K562 (cell line): ENCODE results near the gene PRXL2A. TPM values are rescaled to one million over a fixed set of nuclear protein-coding genes. Genes with fewer than 3 reads are reported as not detected.

Experiments
- ATAC-seq: fragments of 200-7000 bp; cut with Tn5 transposase; 3 replicates; pipeline ENCODE4 v1.9.1; 2020; ENCODE audit warnings: moderate library complexity
- BruUV-seq: library from RNA; stranded (reverse); fragments of 400-500 nt; replicated peaks from 2 replicates; lab custom pipeline; 2021; lab: Mats Ljungman, UMichigan
- CTCF ChIA-PET: fragments of 300-600 bp; formaldehyde crosslinking; extraction: SDS; loops from one replicate; lab custom pipeline; 2021; ENCODE audit warnings: low intra/inter-chr PET ratio; lab: Yijun Ruan, JAX
- POLR2A ChIA-PET: fragments of 300-600, 350-650 bp; sonication (Branson Sonifier 250); formaldehyde crosslinking; extraction: SDS; loops from one replicate; lab custom pipeline; 2021; ENCODE audit warnings: antibody characterized with exemption, inconsistent platforms; lab: Yijun Ruan, JAX
- DNase-seq, 4 experiments: peaks; one replicate each; pipeline versions ENCODE4 v3.0.0 to v3.0.0-alpha.2; 2011 to 2018; ENCODE audit warnings: low spot score in 3 of 4, mixed read lengths in 3 of 4; ENCODE audit errors: extremely low read depth in 1 of 4
- FAIRE-seq: peaks from 2 replicates; lab custom pipeline; 2011; peaks lifted over from hg19 to GRCh38; lab: Jason Lieb, UNC
- H2AFZ ChIP-seq: 2 replicates; pipeline ENCODE4 v1.6.0; 2011; ENCODE audit warnings: low read depth, low read length, control low read depth, inconsistent platforms
- H3K27ac ChIP-seq: fragments of 200-600 bp; 3 replicates; pipeline ENCODE4 v1.8.0; 2011; ENCODE audit warnings: low read depth, mild to moderate bottlenecking, control low read depth, inconsistent platforms, low read length, moderate library complexity, mixed read lengths; ENCODE audit errors: extremely low read depth
- H3K27me3 ChIP-seq, 2 experiments: fragments of 300-600 bp in 1 of 2; 2 replicates in 1 of 2; 3 replicates in 1 of 2; pipeline versions ENCODE4 v1.6.0 to v1.8.0; 2011; ENCODE audit warnings: inconsistent platforms in 2 of 2, low read length in 2 of 2, mild to moderate bottlenecking in 1 of 2, mixed read lengths in 1 of 2, moderate library complexity in 1 of 2; ENCODE audit not compliant: control insufficient read depth in 2 of 2, insufficient read depth in 2 of 2
- H3K36me3 ChIP-seq: fragments of 300-600 bp; 3 replicates; pipeline ENCODE4 v1.8.0; 2011; ENCODE audit warnings: mild to moderate bottlenecking, low read length, inconsistent platforms; ENCODE audit not compliant: control insufficient read depth, insufficient read depth
- H3K4me1 ChIP-seq, 2 experiments: fragments of 200-600 bp in 1 of 2; replicated peaks in 1 of 2; 2 replicates in 1 of 2; 3 replicates in 1 of 2; pipeline versions ENCODE4 v1.5.1 to v1.8.0; 2011; ENCODE audit warnings: inconsistent platforms in 2 of 2, low read length in 2 of 2, mild to moderate bottlenecking in 1 of 2, mixed read lengths in 1 of 2, moderate library complexity in 1 of 2; ENCODE audit not compliant: control insufficient read depth in 2 of 2, insufficient read depth in 2 of 2
- H3K4me2 ChIP-seq: 2 replicates; pipeline ENCODE4 v1.6.1; 2011; ENCODE audit warnings: low read length, control low read depth, inconsistent platforms, mixed read lengths; ENCODE audit not compliant: insufficient read depth
- H3K4me3 ChIP-seq: fragments of 200-600 bp; sonication (generic), shearing (Covaris generic); 2 replicates; pipeline ENCODE4 v1.5.1; 2016; ENCODE audit warnings: control low read depth, inconsistent platforms
- H3K79me2 ChIP-seq: fragments of 200-600 bp; 3 replicates; pipeline ENCODE4 v1.8.0; 2011; ENCODE audit warnings: low read length, inconsistent platforms; ENCODE audit not compliant: control insufficient read depth, insufficient read depth
- H3K9ac ChIP-seq, 2 experiments: 2 replicates each; pipeline versions ENCODE4 v1.6.0 to v1.6.1; 2011; ENCODE audit warnings: low read depth in 2 of 2, low read length in 2 of 2, control low read depth in 1 of 2, inconsistent platforms in 1 of 2, mild to moderate bottlenecking in 1 of 2, mixed read lengths in 1 of 2; ENCODE audit not compliant: insufficient read depth in 1 of 2
- H3K9me1 ChIP-seq: one replicate; pipeline ENCODE4 v1.6.0; 2011; ENCODE audit warnings: inconsistent platforms, mild to moderate bottlenecking, low read length, moderate library complexity; ENCODE audit not compliant: control insufficient read depth, insufficient read depth
- H3K9me3 ChIP-seq: replicated peaks from 2 replicates; pipeline ENCODE4 v1.5.1; 2011; ENCODE audit warnings: low read depth, low read length, inconsistent platforms; ENCODE audit not compliant: control insufficient read depth, insufficient read depth
- H4K20me1 ChIP-seq: replicated peaks from 2 replicates; pipeline ENCODE4 v1.6.1; 2011; ENCODE audit warnings: low read length, inconsistent platforms, mixed read lengths; ENCODE audit not compliant: control insufficient read depth, insufficient read depth
- BRF2 ChIP-seq: IDR thresholded peaks from 3 replicates; pipeline ENCODE4 v1.6.1; 2011; ENCODE audit warnings: borderline replicate concordance, mild to moderate bottlenecking; ENCODE audit not compliant: insufficient read length, insufficient read depth
- HMG20A ChIP-seq: fragments of 450-650 bp; formaldehyde crosslinking; conservative IDR thresholded peaks from 2 replicates; pipeline ENCODE4 v1.4.0; 2020; ENCODE audit warnings: mild to moderate bottlenecking, mixed read lengths
- HOXB6 ChIP-seq: fragments of 250-450 bp; sonication (Bioruptor Pico); IDR thresholded peaks from 2 replicates; pipeline ENCODE4 v1.5.1; 2022; ENCODE audit warnings: mild to moderate bottlenecking, borderline replicate concordance
- IRF2 ChIP-seq: sonication (generic); formaldehyde crosslinking; IDR thresholded peaks from 2 replicates; pipeline ENCODE4 v1.8.1; 2022; ENCODE audit warnings: mild to moderate bottlenecking, missing genetic modification reagents
- KAT2B ChIP-seq: IDR thresholded peaks from one replicate; pipeline ENCODE4 v1.6.1; 2012; ENCODE audit warnings: low read depth, mild to moderate bottlenecking, control low read depth, inconsistent platforms, low read length, moderate library complexity
- MTA1 ChIP-seq: fragments of 450-650 bp; IDR thresholded peaks from 2 replicates; pipeline ENCODE4 v1.6.1; 2017; ENCODE audit warnings: borderline replicate concordance
- NBN ChIP-seq: fragments of 450-650 bp; IDR thresholded peaks from 2 replicates; pipeline ENCODE4 v1.6.1; 2016; ENCODE audit warnings: low read depth, mild to moderate bottlenecking
- RAD51 ChIP-seq: fragments of 450-650 bp; IDR thresholded peaks from 2 replicates; pipeline ENCODE4 v1.7.1; 2016; ENCODE audit warnings: low read depth, mild to moderate bottlenecking, borderline replicate concordance
- TBP ChIP-seq: optimal IDR thresholded peaks from 2 replicates; pipeline ENCODE3; 2011; ENCODE audit warnings: low read depth, low read length, improper control_type of control experiment
- TCFL5 ChIP-seq: fragments of 250-450 bp; sonication (Bioruptor Pico); conservative IDR thresholded peaks from 2 replicates; pipeline ENCODE4 v1.6.1; 2021; ENCODE audit warnings: mild to moderate bottlenecking, moderate library complexity, matching md5 sums
- whole genome bisulfite sequencing: fragments of 100-300 bp; shearing (Covaris generic); methylation state at CpG from one replicate; pipeline ENCODE4 v1.1.6; 2016; ENCODE audit warnings: low coverage, mixed read lengths; ENCODE audit not compliant: insufficient coverage; ENCODE audit errors: missing lambda C conversion rate; 5-methylcytosine and 5-hydroxymethylcytosine counted together
- in situ Hi-C: fragments of 300-500 bp; cut with MboI; formaldehyde crosslinking; loops from 4 replicates; pipeline ENCODE4 v1.15.0; 2018; ENCODE audit warnings: inconsistent platforms, mixed read lengths
- intact Hi-C: fragments of 100-400 bp; cut with micrococcal nuclease; formaldehyde crosslinking; loops from 2 replicates; pipeline ENCODE4 v1.14.2; 2022
- polyA plus RNA-seq, 8 experiments: library from polyadenylated mRNA; depleted of rRNA in 4 of 8; stranded (reverse) in 5 of 8; unstranded in 3 of 8; fragments of >200 nt; fragmentation: Nextera tagmentation in 2 of 8; fragmentation: Illumina TruSeq in 1 of 8; extraction: Ambion mirVana in 2 of 8; extraction: Trizol in 1 of 8; gene quantifications; 2 replicates each; pipeline versions ENCODE4 v1.2.1 to v1.2.3, GENCODE V29; 2011 to 2014; ENCODE audit warnings: inconsistent platforms in 1 of 8, missing spikeins in 1 of 8
- total RNA-seq, 7 experiments: library from RNA; depleted of rRNA in 6 of 7; stranded (reverse); fragments of >200 nt in 6 of 7; fragmentation: Illumina TruSeq in 2 of 7; extraction: Trizol in 2 of 7; gene quantifications; 2 replicates each; pipeline versions ENCODE4 v1.2.1 to v1.2.3, GENCODE V29; 2011 to 2021; ENCODE audit warnings: low replicate concordance in 1 of 7
- TF ChIP-seq, protein P1 (sequence below): fragments of 450-650 bp; IDR thresholded peaks from 2 replicates; pipeline ENCODE4 v1.6.1; 2017; ENCODE audit warnings: antibody characterized with exemption, mild to moderate bottlenecking
- TF ChIP-seq, protein P2 (sequence below), 2 experiments: fragments of 450-650 bp; conservative IDR thresholded peaks; 2 replicates each; pipeline ENCODE4 v1.6.1; 2017; ENCODE audit warnings: mild to moderate bottlenecking in 2 of 2, moderate library complexity in 2 of 2

PRXL2A gene
- total and polyA plus RNA-seq, 9 of the 15 experiments (the other 6 are each of a cell fraction or from before 2014, with no cell fraction given) = 0.14 to 1.2 (median 0.75) TPM

DNA sequence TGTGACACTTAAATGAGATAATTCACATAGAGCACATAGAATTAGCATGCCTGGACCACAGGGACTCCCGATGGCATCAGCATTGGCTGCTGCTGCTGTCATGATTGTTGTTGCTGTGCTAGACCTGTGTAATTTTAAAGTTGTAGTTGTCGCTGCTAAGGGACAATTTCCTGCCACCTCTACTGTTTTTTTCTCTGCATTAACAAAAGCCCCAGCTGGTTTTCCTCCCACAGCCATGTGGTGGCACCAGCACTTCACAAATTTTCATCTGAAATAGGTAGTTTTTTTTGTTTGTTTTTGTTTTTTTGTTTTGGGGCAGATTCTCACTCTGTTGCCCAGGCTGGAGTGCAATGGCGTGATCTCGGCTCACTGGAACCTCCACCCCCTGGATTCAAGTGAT lies 25.4 kb upstream of the PRXL2A start (continued):
- TF ChIP-seq IRF2 (CRISPR knock-in tag) = no peak
- TF ChIP-seq HOXB6 (CRISPR knock-in tag) = no peak
- TF ChIP-seq TBP = no peak
- TF ChIP-seq HMG20A (CRISPR knock-in tag) = no peak
- TF ChIP-seq, protein P1, sequence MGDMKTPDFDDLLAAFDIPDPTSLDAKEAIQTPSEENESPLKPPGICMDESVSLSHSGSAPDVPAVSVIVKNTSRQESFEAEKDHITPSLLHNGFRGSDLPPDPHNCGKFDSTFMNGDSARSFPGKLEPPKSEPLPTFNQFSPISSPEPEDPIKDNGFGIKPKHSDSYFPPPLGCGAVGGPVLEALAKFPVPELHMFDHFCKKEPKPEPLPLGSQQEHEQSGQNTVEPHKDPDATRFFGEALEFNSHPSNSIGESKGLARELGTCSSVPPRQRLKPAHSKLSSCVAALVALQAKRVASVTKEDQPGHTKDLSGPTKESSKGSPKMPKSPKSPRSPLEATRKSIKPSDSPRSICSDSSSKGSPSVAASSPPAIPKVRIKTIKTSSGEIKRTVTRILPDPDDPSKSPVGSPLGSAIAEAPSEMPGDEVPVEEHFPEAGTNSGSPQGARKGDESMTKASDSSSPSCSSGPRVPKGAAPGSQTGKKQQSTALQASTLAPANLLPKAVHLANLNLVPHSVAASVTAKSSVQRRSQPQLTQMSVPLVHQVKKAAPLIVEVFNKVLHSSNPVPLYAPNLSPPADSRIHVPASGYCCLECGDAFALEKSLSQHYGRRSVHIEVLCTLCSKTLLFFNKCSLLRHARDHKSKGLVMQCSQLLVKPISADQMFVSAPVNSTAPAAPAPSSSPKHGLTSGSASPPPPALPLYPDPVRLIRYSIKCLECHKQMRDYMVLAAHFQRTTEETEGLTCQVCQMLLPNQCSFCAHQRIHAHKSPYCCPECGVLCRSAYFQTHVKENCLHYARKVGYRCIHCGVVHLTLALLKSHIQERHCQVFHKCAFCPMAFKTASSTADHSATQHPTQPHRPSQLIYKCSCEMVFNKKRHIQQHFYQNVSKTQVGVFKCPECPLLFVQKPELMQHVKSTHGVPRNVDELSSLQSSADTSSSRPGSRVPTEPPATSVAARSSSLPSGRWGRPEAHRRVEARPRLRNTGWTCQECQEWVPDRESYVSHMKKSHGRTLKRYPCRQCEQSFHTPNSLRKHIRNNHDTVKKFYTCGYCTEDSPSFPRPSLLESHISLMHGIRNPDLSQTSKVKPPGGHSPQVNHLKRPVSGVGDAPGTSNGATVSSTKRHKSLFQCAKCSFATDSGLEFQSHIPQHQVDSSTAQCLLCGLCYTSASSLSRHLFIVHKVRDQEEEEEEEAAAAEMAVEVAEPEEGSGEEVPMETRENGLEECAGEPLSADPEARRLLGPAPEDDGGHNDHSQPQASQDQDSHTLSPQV = no peak
- TF ChIP-seq, all 486 proteins: peak for 14

GRCh38 chr10:80390740-80391139 lies 17.6 kb upstream of the PRXL2A start:
- H3K9ac ChIP-seq = no peak overlapping the region
- H3K4me1 ChIP-seq = no peaks in the 10 kb centered on the region
- in situ Hi-C loops (no loop called here), intact Hi-C loops (no loop called here)
- no peak overlapping the region for H3K4me2 ChIP-seq
- BruUV-seq = no TSS peak
- no peak overlapping the region for H3K27ac ChIP-seq
- ChIA-PET POLR2A (interaction anchor here (1.1 kb wide), 1 partner anchor 35 kb away, joined by 4 read pairs; no protein-coding TSS in a partner anchor), CTCF (no interaction called here)
- H3K9me3 ChIP-seq = no peaks in the 10 kb centered on the region
- no peaks in the 10 kb centered on the region for H3K9me1 ChIP-seq
- ATAC-seq = no peak
- no peak overlapping the region for H3K4me3 ChIP-seq
- WGBS = 1% methylated on average over 8 of the region's 9 CpGs
- no peaks in the 10 kb centered on the region for H4K20me1 ChIP-seq
- H3K27me3 ChIP-seq = peaks cover 22 to 45% of the 10 kb centered on the region in 2 experiments
- no peak for DNase-seq
- H3K79me2 ChIP-seq = no peaks in the 10 kb centered on the region
- H3K36me3 ChIP-seq = no peaks in the 10 kb centered on the region
- no peak for FAIRE-seq
- H2AFZ ChIP-seq = no peak overlapping the region
- no peak for TF ChIP-seq KAT2B
- TF ChIP-seq, protein P2, sequence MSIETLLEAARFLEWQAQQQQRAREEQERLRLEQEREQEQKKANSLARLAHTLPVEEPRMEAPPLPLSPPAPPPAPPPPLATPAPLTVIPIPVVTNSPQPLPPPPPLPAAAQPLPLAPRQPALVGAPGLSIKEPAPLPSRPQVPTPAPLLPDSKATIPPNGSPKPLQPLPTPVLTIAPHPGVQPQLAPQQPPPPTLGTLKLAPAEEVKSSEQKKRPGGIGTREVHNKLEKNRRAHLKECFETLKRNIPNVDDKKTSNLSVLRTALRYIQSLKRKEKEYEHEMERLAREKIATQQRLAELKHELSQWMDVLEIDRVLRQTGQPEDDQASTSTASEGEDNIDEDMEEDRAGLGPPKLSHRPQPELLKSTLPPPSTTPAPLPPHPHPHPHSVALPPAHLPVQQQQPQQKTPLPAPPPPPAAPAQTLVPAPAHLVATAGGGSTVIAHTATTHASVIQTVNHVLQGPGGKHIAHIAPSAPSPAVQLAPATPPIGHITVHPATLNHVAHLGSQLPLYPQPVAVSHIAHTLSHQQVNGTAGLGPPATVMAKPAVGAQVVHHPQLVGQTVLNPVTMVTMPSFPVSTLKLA (conservative IDR thresholded peaks at IDR 0.05) = no peak
- TF ChIP-seq RAD51 = no peak
- TF ChIP-seq NBN = no peak
- TF ChIP-seq BRF2 = no peak
- no peak for TF ChIP-seq MTA1
- no peak for TF ChIP-seq TCFL5 (CRISPR knock-in tag)
